Measurements from ENCODE around the gene ALDH7A1.

DNA sequence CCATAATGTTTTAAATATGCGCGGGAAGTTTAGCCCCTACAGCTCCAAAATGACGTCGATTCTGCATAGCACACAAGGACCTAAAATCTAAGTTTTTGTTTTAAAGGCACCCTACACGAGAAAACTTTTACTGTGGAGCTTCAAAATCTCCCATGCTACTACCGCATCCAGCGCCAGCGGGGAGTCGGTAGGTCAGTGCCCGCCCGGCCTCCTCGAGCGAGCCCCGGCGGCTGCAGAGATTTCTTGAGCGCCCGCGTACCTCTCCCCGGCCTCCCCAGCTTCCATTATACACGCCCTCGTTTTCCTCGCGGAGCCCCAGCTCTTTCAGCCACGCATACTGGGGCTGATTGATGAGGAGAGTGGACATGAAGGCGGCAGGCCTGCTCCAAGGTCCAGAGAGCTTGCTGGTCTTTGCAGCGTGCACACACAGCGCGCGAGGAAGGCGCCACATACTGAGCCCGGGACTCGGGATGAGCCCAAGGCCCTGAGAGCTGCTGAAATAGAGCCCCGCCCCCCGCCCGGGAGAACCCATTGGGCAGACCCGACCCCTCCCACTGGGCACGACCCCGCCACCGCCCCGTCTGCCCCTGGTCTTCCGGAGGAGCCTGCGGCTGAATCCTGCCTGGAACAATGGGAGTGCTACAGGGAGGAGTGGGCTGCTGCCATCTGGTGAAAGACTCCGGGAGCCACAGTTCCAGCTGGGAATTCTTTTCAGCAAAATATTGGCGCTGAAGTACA is at the start of gene ALDH7A1:
- TF ChIP-seq, protein P1, sequence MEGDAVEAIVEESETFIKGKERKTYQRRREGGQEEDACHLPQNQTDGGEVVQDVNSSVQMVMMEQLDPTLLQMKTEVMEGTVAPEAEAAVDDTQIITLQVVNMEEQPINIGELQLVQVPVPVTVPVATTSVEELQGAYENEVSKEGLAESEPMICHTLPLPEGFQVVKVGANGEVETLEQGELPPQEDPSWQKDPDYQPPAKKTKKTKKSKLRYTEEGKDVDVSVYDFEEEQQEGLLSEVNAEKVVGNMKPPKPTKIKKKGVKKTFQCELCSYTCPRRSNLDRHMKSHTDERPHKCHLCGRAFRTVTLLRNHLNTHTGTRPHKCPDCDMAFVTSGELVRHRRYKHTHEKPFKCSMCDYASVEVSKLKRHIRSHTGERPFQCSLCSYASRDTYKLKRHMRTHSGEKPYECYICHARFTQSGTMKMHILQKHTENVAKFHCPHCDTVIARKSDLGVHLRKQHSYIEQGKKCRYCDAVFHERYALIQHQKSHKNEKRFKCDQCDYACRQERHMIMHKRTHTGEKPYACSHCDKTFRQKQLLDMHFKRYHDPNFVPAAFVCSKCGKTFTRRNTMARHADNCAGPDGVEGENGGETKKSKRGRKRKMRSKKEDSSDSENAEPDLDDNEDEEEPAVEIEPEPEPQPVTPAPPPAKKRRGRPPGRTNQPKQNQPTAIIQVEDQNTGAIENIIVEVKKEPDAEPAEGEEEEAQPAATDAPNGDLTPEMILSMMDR (IDR thresholded peaks at IDR 0.05): peak in 4 of 6 experiments; percentile 23 to 35 (median 28)
- peak in 2 of 4 donors; percentile 18 to 73 for TF ChIP-seq POLR2A (IDR thresholded peaks at IDR 0.05)
